Esophagus (tissue), 2 donors: ENCODE measurements around the gene MAP1S. TPM values are rescaled to one million over a fixed set of nuclear protein-coding genes. Genes with fewer than 3 reads are reported as not detected.

Experiments used
- H3K27ac ChIP-seq, 2 donors: one replicate each; pipeline ENCODE4 v1.5.1; 2013; ENCODE audit warnings: low read depth in 2 of 2, mild to moderate bottlenecking in 2 of 2, inconsistent platforms in 1 of 2, low read length in 1 of 2, moderate library complexity in 1 of 2
- H3K27me3 ChIP-seq, 2 donors: one replicate each; pipeline ENCODE4 v1.6.1; 2013; ENCODE audit warnings: low read length in 2 of 2, control low read depth in 1 of 2, mild to moderate bottlenecking in 1 of 2; ENCODE audit not compliant: insufficient read depth in 2 of 2, control insufficient read depth in 1 of 2
- H3K36me3 ChIP-seq, 2 donors: one replicate each; pipeline ENCODE4 v1.6.1; 2013; ENCODE audit warnings: low read length in 1 of 2; ENCODE audit not compliant: control insufficient read depth in 2 of 2, insufficient read depth in 2 of 2
- H3K4me1 ChIP-seq, 2 donors: one replicate each; pipeline ENCODE4 v1.6.1; 2013; ENCODE audit warnings: low read length in 1 of 2; ENCODE audit not compliant: control insufficient read depth in 2 of 2, insufficient read depth in 2 of 2
- H3K4me3 ChIP-seq, 2 donors: one replicate each; pipeline ENCODE4 v1.5.1; 2013; ENCODE audit warnings: low read length in 2 of 2, mild to moderate bottlenecking in 2 of 2, low read depth in 1 of 2, moderate library complexity in 1 of 2
- H3K9me3 ChIP-seq, 2 donors: one replicate each; pipeline ENCODE4 v1.6.1; 2013; ENCODE audit warnings: mild to moderate bottlenecking in 2 of 2, low read depth in 1 of 2, low read length in 1 of 2, moderate library complexity in 1 of 2; ENCODE audit not compliant: control insufficient read depth in 2 of 2, insufficient read depth in 1 of 2
- WGBS, 2 donors: extraction: QIAGEN DNeasy Blood & Tissue Kit; methylation state at CpG; one replicate each; pipeline ENCODE4 v1.1.7; 2013; 5-methylcytosine and 5-hydroxymethylcytosine counted together
- polyA plus RNA-seq, 2 donors: library from polyadenylated mRNA; stranded (reverse); fragments of 200-250 nt; gene quantifications; one replicate each; pipeline ENCODE4 v1.2.3, GENCODE V29; 2013
- donor health status: healthy with polysubstance abuse.
- donor health status: Bipolar disorder and iron deficiency.

MAP1S gene
- polyA plus RNA-seq, 2 donors: 7.8 to 13.1 TPM

GRCh38 chr19:17749912-17750317 is 30.6 kb downstream of the MAP1S start:
- peaks cover 4% of the 10 kb centered on the region in 2 donors for H3K9me3 ChIP-seq
- H3K27ac ChIP-seq: no peak overlapping the region
- 20 to 21% methylated on average over 8 of the region's 8 CpGs for WGBS, 2 donors
- no peak overlapping the region for H3K4me3 ChIP-seq
- no peaks in the 10 kb centered on the region for H3K27me3 ChIP-seq
- H3K36me3 ChIP-seq: no peaks in the 10 kb centered on the region
- peaks cover 0 to 8% of the 10 kb centered on the region in 2 donors for H3K4me1 ChIP-seq

GRCh38 chr19:17751103-17751911 is 32.0 kb downstream of the MAP1S start, which contains the start of gene FCHO1:
FCHO1 (plus strand) TSS chr19:17751477; CDS start chr19:17755165, 3,688 bp downstream.
- WGBS, 2 donors: 48 to 50% methylated on average over 28 of the region's 28 CpGs
- peak within 1 kb of the TSS in 1 of 2 donors; percentile 38 for H3K27ac ChIP-seq
- H3K27me3 ChIP-seq: no peaks in the 10 kb centered on the region
- H3K4me3 ChIP-seq: peak within 1 kb of the TSS; percentile 13 to 15
- peaks cover 0 to 8% of the 10 kb centered on the region in 2 donors for H3K4me1 ChIP-seq
- peaks cover 4% of the 10 kb centered on the region in 2 donors for H3K9me3 ChIP-seq
- H3K36me3 ChIP-seq: no peaks in the 10 kb centered on the region

DNA sequence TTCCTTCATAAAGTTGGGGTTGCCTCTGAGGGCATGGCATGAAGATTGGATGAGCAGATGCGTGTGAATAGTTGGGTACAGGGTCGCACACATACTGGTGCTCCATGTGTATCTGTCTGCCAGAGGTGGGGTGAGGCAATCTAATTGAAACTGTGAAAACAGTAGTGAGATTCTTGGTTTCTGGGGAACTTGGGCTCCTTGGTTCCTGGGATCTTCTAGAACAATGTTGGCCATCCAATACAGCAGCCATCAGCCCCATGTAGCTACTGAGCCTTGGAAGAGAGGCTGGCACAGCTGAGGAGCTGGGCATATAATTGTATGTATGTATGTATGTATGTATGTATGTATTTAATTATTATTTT is 32.6 kb downstream of the MAP1S start:
- Histone ChIP-seq H3K4me3 (peak overlapping the region in 1 of 2 donors; percentile 7), H3K36me3 (no peaks in the 10 kb centered on the region), H3K27ac (no peak overlapping the region), H3K27me3 (no peaks in the 10 kb centered on the region), H3K4me1 (peaks cover 0 to 8% of the 10 kb centered on the region in 2 donors), H3K9me3 (peaks cover 4% of the 10 kb centered on the region in 2 donors)
- WGBS, 2 donors: 43 to 68% methylated on average over 2 of the region's 2 CpGs

DNA sequence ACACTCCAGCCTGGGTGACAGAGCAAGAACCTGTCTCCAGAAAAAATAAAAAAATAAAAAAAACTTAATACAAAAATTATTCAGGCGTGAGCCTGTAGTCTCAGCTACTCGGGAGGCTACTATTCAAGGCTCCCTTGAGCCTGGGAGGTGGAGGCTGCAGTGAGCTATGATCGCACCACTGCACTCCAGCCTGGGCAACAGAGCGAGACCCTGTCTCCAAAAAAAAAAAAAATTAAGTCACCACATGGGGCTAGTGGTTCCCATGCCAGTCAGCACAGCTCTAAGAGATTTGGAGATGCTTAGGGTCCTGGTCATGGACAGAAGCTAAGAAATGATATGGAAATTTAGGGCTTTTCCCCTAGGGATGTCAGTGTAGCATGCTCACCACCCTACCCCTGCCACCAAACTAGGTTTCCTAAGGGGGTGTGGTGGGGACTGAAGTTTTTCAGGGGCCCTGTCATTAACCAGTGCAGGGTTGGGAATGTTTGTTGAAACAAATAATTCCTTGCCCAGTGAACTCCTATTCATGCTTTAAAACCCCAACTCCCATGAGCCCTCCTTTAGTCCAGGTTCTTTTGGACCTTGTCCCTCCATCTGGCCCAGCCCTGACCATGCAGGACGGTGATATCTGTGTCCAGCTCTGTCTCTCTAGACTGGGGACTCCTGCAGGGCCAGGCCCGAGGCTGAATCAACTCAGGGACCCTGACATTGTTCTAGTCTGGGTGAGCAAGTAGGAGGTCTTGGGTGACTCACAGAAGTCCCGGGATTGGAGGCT is 33.8 kb downstream of the MAP1S start:
- H3K4me1 ChIP-seq: peaks cover 2 to 3% of the 10 kb centered on the region in 2 donors
- no peak overlapping the region for H3K27ac ChIP-seq
- no peak overlapping the region for H3K4me3 ChIP-seq
- peaks cover 0 to 3% of the 10 kb centered on the region in 2 donors for H3K9me3 ChIP-seq
- WGBS, 2 donors: 76 to 89% methylated on average over 7 of the region's 7 CpGs
- H3K27me3 ChIP-seq: no peaks in the 10 kb centered on the region
- no peaks in the 10 kb centered on the region for H3K36me3 ChIP-seq

- Histone ChIP-seq H3K27ac (no peak overlapping the region), H3K27me3 (no peaks in the 10 kb centered on the region), H3K36me3 (no peaks in the 10 kb centered on the region), H3K4me1 (peaks cover 2 to 3% of the 10 kb centered on the region in 2 donors), H3K4me3 (no peak overlapping the region), H3K9me3 (no peaks in the 10 kb centered on the region)
- 59 to 60% methylated on average over 9 of the region's 9 CpGs for WGBS, 2 donors
Measured at GRCh38 chr19:17753976-17754375, 34.7 kb downstream of the MAP1S start.

DNA sequence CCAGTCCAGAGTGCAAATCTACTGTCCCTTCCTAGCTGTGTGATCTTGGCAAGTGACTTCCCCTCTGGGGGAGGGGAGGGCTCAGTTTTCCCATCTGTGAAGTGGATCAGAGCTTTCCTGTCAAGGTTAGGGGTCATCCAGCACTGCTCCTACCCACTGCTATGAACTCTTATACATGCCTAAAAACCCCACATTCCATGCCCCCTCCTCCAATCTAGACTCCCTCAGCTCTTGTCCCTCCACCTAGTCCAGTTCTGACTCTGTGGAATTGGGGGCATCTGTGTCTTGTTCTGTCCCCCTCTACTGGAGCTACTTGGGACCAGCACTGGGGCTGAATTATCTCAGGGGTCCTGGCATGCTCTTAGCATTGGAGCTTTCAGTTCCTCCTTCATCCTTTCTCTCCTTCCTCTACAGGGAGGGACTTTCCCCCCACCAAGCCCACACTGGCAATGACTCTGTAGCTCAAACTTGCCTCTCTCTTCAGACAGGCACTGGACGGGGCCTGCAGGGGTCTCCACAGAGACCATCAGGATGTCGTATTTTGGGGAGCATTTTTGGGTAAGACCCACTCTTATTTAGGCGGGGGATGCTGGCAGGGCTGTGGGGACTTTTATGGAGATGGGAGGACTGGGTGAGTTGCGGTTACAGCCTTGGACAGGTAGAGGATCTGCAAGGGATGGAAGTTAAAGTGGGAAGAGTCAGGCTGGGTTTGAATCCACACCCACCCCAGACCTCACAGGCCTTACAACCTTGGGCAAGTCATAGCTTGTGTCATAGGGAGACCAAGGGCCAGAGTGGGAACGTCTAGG is 35.6 kb downstream of the MAP1S start:
- H3K4me1 ChIP-seq: peaks cover 2 to 3% of the 10 kb centered on the region in 2 donors
- no peak overlapping the region for H3K27ac ChIP-seq
- no peaks in the 10 kb centered on the region for H3K27me3 ChIP-seq
- WGBS, 2 donors: 72% methylated on average over 5 of the region's 5 CpGs
- no peaks in the 10 kb centered on the region for H3K36me3 ChIP-seq
- H3K4me3 ChIP-seq: no peak overlapping the region
- no peaks in the 10 kb centered on the region for H3K9me3 ChIP-seq

DNA sequence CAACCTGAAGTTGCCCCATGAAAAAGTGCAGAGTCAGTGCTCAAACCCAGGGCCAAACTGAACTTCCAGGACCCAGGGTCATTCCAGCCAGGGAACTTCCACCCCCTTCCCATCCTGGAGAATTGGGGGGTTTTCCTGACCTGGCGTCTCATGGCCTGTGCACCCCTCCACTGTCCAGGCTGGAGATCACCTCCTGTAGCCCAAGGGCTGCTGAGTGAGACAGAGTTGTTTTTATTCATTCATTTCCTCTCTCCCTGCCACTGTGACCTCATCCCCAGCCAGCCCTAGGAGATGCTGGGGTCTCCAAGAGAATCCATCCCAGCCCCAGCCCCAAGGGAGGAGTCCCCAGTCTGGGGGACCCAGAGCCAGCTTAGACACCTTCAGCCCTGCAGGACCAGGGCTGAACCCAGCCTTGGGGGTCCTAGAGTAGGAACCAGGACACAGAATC is 36.2 kb downstream of the MAP1S start:
- H3K9me3 ChIP-seq: no peaks in the 10 kb centered on the region
- no peak overlapping the region for H3K27ac ChIP-seq
- H3K4me3 ChIP-seq: no peak overlapping the region
- H3K27me3 ChIP-seq: no peaks in the 10 kb centered on the region
- peaks cover 2 to 3% of the 10 kb centered on the region in 2 donors for H3K4me1 ChIP-seq
- no peaks in the 10 kb centered on the region for H3K36me3 ChIP-seq
- WGBS, 2 donors: 38 to 50% methylated on average over 1 of the region's 1 CpG

DNA sequence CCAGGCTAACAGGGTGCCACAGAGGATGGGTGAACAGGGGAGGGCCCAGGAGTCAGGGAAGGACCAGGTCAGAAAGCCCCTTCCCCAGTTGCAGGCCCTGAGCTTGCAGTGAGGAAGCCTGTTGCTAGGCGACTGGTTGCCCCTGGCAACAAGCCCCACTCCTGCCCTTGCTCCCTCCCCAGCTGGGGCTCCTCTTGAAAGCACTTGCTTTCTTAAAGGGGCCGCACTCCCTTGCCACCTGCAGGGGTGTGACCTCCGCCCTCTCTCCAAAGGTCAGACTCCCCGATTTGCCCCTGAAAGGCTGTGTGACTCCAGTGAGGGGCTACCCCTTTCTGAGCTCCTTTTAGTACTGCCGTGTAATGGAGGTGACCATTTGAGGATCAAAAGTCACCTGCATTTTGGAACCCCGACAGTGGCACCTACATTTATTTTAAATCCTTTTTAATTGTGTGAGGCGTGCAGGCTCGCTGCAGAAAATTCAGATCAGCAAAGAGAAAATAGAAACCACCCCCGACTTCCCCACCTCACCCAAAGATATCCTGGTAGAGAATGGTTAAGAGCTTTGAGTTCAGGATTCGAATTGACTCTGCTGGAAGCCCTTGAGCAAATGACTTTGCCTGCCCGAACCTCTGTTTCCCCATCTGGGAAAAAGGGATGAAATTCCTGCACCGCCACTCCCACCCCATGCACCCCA is 36.8 kb downstream of the MAP1S start:
- WGBS, 2 donors: 43 to 50% methylated on average over 12 of the region's 12 CpGs
- H3K27me3 ChIP-seq: no peaks in the 10 kb centered on the region

GRCh38 chr19:17757125-17757524 is 37.8 kb downstream of the MAP1S start:
- Histone ChIP-seq H3K9me3 (no peaks in the 10 kb centered on the region), H3K4me1 (peaks cover 2 to 3% of the 10 kb centered on the region in 2 donors), H3K4me3 (no peak overlapping the region), H3K27ac (no peak overlapping the region), H3K36me3 (no peaks in the 10 kb centered on the region), H3K27me3 (no peaks in the 10 kb centered on the region)
- 28 to 30% methylated on average over 8 to 9 of the region's 9 CpGs for WGBS, 2 donors

More for the DNA sequence above, 36.8 kb downstream of the MAP1S start:
- no peak overlapping the region for H3K27ac ChIP-seq
- H3K36me3 ChIP-seq: no peaks in the 10 kb centered on the region
- no peaks in the 10 kb centered on the region for H3K9me3 ChIP-seq
- no peak overlapping the region for H3K4me3 ChIP-seq
- peaks cover 2 to 3% of the 10 kb centered on the region in 2 donors for H3K4me1 ChIP-seq
